Head of caudate nucleus (tissue), 42 donors: ENCODE results near the gene IPMK.
"Not testable (repeated sequence)": the region's sequence is repeated elsewhere in the genome, so short reads cannot be mapped to it uniquely, and the experiment has no call there.

Experiments
- DNase-seq, 42 donors: peaks; one replicate each; pipeline versions ENCODE4 v3.0.0 to v3.0.0-alpha.2; 2020 to 2021; ENCODE audit warnings: mixed read lengths in 7 of 42
- intact Hi-C: fragments of 100-400 bp; cut with DNase I; formaldehyde crosslinking; loops from one replicate; pipeline ENCODE4 v1.15.0; 2022

The IPMK gene

GRCh38 chr10:58175990-58176900, 91.4 kb downstream of the IPMK start:
- no peak for DNase-seq
- intact Hi-C loops: loop anchor here (5.0 kb wide), 1 partner anchor 116 kb away; no protein-coding TSS in a partner anchor

- DNase-seq: no peak
- intact Hi-C loops: loop anchor here (5.0 kb wide), 1 partner anchor 117 kb away; no protein-coding TSS in a partner anchor
Measured at GRCh38 chr10:58174831-58175230, 92.9 kb downstream of the IPMK start.

- no peak for DNase-seq
- intact Hi-C loops: no loop called here
Measured at GRCh38 chr10:58173391-58173790, 94.3 kb downstream of the IPMK start.

GRCh38 chr10:58171146-58171545, 96.5 kb downstream of the IPMK start:
- DNase-seq: no peak
- intact Hi-C loops: no loop called here

GRCh38 chr10:58164517-58164916, 103.2 kb downstream of the IPMK start:
- intact Hi-C loops: no loop called here
- DNase-seq: no peak

GRCh38 chr10:58158806-58159205, 108.9 kb downstream of the IPMK start:
- intact Hi-C loops: no loop called here
- DNase-seq: no peak

GRCh38 chr10:58157076-58157766, 110.5 kb downstream of the IPMK start:
- DNase-seq: peak in 1 of 42 donors; percentile 4
- intact Hi-C loops: no loop called here

GRCh38 chr10:58155941-58156340, 111.8 kb downstream of the IPMK start:
- DNase-seq, intact Hi-C loops: not testable (repeated sequence)

- no peak for DNase-seq
- intact Hi-C loops: no loop called here
Measured at GRCh38 chr10:58153751-58154150, 113.9 kb downstream of the IPMK start.

- intact Hi-C loops: no loop called here
- DNase-seq: peak; percentile 34 to 87 (median 75)
Measured at GRCh38 chr10:58152673-58153263, 114.9 kb downstream of the IPMK start.

GRCh38 chr10:58150290-58150689, 117.4 kb downstream of the IPMK start:
- intact Hi-C loops: no loop called here

GRCh38 chr10:58143944-58144343, 123.8 kb downstream of the IPMK start:
- no peak for DNase-seq
- intact Hi-C loops: no loop called here

More at GRCh38 chr10:58150290-58150689, 117.4 kb downstream of the IPMK start:
- no peak for DNase-seq
